ENCODE results near the gene BPIFB3. TPM values are rescaled to one million over a fixed set of nuclear protein-coding genes. Genes with fewer than 3 reads are reported as not detected.

The BPIFB3 gene
- polyA plus RNA-seq, 1 experiment: not detected

GRCh38 chr20:33006776-33007375 lies 46.8 kb upstream of the BPIFB3 start:
- TF ChIP-seq CTCF (IDR thresholded peaks at IDR 0.05; ENCODE audit: insufficient read depth, low read depth, low read length): no peak
- no peak overlapping the region for H3K4me3 ChIP-seq (ENCODE audit: low read depth, low read length)
- ChIA-PET CTCF (interaction anchor here (0.8 kb wide), 1 partner anchor 35 kb away, joined by 3 read pairs; no protein-coding TSS in a partner anchor), POLR2A (no interaction called here)
- no peaks in the 10 kb centered on the region for H3K36me3 ChIP-seq (ENCODE audit: control insufficient read depth, insufficient read depth, low read length)
- H3K27me3 ChIP-seq (ENCODE audit: control insufficient read depth, insufficient read depth, low read length): no peaks in the 10 kb centered on the region
- no peak for DNase-seq (ENCODE audit: low read depth)

GRCh38 chr20:33007376-33008335 lies 46.0 kb upstream of the BPIFB3 start, which contains the start of gene BPIFB2:
TSS of gene BPIFB2 (plus strand) at chr20:33007704. CDS start at chr20:33008575, 871 bp downstream.
- ChIA-PET CTCF (no interaction called here), POLR2A (no interaction called here)
- H3K4me3 ChIP-seq (ENCODE audit: low read depth, low read length): no peak within 1 kb of the TSS
- no peak for DNase-seq (ENCODE audit: low read depth)
- H3K36me3 ChIP-seq (ENCODE audit: control insufficient read depth, insufficient read depth, low read length): no peaks in the 10 kb centered on the region
- H3K27me3 ChIP-seq (ENCODE audit: control insufficient read depth, insufficient read depth, low read length): no peaks in the 10 kb centered on the region
- no peak for TF ChIP-seq CTCF (IDR thresholded peaks at IDR 0.05; ENCODE audit: insufficient read depth, low read depth, low read length)

- Histone ChIP-seq H3K36me3 (ENCODE audit: control insufficient read depth, insufficient read depth, low read length) (no peaks in the 10 kb centered on the region), H3K4me3 (ENCODE audit: low read depth, low read length) (no peak overlapping the region), H3K27me3 (ENCODE audit: control insufficient read depth, insufficient read depth, low read length) (no peaks in the 10 kb centered on the region)
- ChIA-PET CTCF (interaction anchor here (1.0 kb wide), 1 partner anchor 286 kb away, joined by 3 read pairs; no protein-coding TSS in a partner anchor), POLR2A (no interaction called here)
- DNase-seq (ENCODE audit: low read depth): no peak
- no peak for TF ChIP-seq CTCF (IDR thresholded peaks at IDR 0.05; ENCODE audit: insufficient read depth, low read depth, low read length)
These were observed 45.1 kb upstream of the BPIFB3 start for GRCh38 chr20:33008336-33009213.

GRCh38 chr20:33009214-33010132 lies 44.2 kb upstream of the BPIFB3 start:
- no peak overlapping the region for H3K4me3 ChIP-seq (ENCODE audit: low read depth, low read length)
- no peaks in the 10 kb centered on the region for H3K36me3 ChIP-seq (ENCODE audit: control insufficient read depth, insufficient read depth, low read length)
- CTCF ChIA-PET: interaction anchor here (1.0 kb wide), 1 partner anchor 285 kb away, joined by 3 read pairs; no protein-coding TSS in a partner anchor
- DNase-seq (ENCODE audit: low read depth): no peak
- H3K27me3 ChIP-seq (ENCODE audit: control insufficient read depth, insufficient read depth, low read length): no peaks in the 10 kb centered on the region; the same call in 1 of the 2 replicates
- POLR2A ChIA-PET: no interaction called here
- TF ChIP-seq CTCF (IDR thresholded peaks at IDR 0.05; ENCODE audit: insufficient read depth, low read depth, low read length): no peak
